Measurements from ENCODE around the gene PRKCA.

- no peak for TF ChIP-seq POLR2AphosphoS5 (IDR thresholded peaks at IDR 0.05; ENCODE audit: borderline replicate concordance, low read depth, low read length)
- TF ChIP-seq EZH2 (IDR thresholded peaks at IDR 0.05), result no peak
Observed at GRCh38 chr17:66715745-66716156, 413.3 kb downstream of the PRKCA start.

All from SK-N-MC (cell line).